GM10266 (cell line): ENCODE results near the gene KCNJ11.
A peak's percentile ranks its signal among the peaks of the same experiment; 100 is the strongest.

ENCODE experiments used
- DNase-seq: peaks from one replicate; pipeline ENCODE4 v3.0.0; 2012; ENCODE audit errors: extremely low spot score
- TF ChIP-seq, protein P1 (sequence below): IDR thresholded peaks from 2 replicates; pipeline ENCODE4 v1.5.1; 2012; ENCODE audit warnings: mild to moderate bottlenecking, low read depth; ENCODE audit not compliant: control insufficient read depth, insufficient read depth; ENCODE audit errors: missing control alignments

The KCNJ11 gene

DNA sequence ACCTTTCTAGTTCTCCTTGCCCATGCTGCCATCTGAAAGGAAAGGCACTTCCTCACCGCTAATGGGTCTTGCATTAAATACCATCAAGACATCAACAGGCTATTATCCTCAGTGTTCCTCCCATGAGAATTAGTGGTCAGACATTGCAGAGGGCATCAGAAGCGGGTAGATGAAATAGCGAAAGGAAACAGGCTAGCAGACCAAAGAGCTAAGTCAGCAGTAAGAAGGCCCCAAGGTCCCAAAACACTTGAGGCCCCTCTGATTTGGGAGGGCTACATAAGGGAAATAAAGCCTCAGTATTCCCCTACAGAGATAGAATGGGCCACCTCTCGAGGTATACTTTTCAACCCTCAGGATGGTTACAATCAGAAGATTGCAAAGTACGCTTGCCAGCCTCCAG is 12.9 kb downstream of the KCNJ11 start:
- no peak for DNase-seq
- TF ChIP-seq, protein P1, sequence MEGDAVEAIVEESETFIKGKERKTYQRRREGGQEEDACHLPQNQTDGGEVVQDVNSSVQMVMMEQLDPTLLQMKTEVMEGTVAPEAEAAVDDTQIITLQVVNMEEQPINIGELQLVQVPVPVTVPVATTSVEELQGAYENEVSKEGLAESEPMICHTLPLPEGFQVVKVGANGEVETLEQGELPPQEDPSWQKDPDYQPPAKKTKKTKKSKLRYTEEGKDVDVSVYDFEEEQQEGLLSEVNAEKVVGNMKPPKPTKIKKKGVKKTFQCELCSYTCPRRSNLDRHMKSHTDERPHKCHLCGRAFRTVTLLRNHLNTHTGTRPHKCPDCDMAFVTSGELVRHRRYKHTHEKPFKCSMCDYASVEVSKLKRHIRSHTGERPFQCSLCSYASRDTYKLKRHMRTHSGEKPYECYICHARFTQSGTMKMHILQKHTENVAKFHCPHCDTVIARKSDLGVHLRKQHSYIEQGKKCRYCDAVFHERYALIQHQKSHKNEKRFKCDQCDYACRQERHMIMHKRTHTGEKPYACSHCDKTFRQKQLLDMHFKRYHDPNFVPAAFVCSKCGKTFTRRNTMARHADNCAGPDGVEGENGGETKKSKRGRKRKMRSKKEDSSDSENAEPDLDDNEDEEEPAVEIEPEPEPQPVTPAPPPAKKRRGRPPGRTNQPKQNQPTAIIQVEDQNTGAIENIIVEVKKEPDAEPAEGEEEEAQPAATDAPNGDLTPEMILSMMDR: no peak

DNA sequence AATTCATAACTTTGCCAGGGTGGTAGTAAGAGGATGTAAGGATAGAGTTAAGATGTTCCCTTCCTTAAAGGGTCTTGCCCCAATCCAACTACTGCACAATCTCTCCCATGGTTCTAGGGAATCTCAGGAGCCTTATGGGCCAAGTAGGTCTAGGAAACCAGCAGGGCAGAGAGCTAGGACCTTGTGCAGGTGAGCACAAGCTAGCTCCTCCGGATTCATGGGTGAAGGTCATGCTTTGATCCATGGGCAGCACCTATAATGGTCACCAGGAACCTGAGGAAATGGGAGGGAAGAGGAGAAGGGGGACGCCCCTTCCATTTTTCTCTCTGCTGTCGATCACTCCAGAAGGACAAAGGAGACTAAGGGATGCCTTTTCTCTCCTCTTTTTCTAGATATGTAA is 16.8 kb downstream of the KCNJ11 start:
- TF ChIP-seq, protein P1: no peak
- no peak for DNase-seq

DNA sequence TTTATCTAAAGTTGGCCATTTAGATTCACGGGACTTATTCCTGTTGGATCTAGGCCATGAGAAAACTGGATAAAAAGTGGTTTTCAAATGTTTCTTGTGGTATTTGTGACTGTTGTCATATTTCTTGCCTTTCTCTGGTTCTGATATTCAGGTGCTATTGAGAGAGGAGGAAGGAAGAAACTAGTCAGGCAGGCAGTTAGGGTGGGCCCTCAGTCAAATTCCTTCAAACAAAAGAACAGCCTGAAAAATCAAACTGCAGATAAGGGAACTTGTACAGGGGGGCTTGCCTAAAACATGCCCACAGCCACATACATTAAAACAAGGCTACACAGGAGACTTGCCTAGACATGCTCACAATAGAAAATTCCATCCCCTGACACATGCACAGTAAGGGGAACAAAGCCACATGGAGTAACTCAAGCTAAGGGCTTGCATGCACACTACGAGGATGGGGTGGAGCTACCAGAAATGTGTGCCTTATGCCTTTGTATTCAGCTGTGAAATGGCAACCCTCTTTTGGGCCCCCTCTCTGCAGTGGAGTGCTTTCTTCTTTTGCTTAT is 18.7 kb downstream of the KCNJ11 start:
- TF ChIP-seq, protein P1: no peak

DNA sequence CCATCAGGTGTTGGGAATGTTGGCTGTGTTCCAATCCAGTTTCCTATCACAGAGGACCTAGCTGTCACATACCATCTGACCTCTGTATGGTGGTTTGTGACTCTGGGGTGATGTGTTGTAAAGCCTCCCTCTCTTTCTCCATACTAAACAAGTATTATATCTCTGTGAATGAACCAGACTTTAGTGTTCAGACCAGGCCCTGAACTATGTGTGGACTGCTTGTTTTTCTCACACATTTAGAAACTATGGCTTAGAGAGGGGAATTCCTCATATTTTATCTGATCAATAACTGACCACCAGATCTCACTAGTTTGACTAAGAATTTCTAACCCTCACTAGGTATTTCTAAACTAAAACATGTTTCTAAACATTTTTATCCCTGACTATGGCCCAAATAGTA is 19.4 kb downstream of the KCNJ11 start:
- DNase-seq: no peak

More for the DNA sequence above, 18.7 kb downstream of the KCNJ11 start:
- DNase-seq: no peak

DNA sequence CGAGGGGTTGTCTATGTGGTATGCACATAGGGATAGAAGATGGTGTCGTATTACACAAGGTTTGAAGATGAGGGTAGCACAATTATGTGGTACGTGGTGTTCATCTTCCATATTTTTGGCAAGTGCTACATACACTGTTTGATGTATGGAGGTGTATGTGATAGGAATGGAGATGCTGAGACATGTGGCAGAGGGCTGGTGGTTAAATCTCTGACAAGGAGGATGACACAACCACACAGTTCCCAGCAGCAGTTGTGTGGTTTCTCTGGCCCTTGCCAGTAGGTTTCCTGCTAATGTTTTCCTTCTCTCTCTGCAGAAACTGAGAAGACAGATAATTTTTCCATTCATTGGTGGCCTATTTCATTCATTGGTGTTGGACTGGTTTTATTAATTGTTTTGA is 19.9 kb downstream of the KCNJ11 start:
- TF ChIP-seq, protein P1: no peak
- DNase-seq: no peak

More for the DNA sequence above, 19.4 kb downstream of the KCNJ11 start:
- TF ChIP-seq, protein P1: no peak

DNA sequence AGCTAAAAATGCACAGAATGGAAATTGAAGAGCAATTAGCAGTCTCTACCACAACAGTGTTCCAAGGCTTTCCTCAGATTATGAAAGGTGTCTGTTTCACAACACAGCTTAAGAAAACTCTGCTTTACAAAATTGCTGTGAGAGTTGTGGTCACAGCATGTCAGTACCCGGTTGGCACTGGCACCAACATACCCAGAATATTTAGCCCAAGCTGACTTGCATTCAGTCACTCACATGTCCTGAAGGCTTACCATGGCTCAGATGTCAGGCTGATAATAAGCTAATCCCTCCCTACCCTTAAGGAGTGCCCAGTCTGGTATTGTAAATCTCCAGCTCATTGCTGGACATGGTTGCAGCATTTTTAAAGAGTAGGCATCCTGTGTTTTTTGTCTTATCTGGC is 22.0 kb downstream of the KCNJ11 start:
- TF ChIP-seq, protein P1: no peak
- DNase-seq: no peak

DNA sequence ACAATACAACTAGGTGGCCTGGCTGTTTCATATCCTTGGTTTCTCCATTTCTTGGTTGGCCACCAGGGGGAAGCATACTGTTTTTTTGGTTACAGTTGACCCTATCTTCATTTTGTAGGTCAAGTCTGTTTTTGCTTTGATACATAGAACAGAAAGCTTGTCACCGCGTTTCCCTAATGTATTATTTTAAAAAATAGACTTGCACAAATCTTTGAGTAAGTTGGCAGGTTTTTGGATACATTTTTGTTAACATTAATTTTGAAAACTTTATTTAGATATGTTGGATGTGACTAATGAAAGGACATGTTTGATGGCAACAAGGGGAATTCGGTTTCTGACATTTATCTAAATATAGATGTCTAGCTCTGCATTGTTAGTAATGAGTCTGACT is 33.9 kb downstream of the KCNJ11 start:
- DNase-seq: peak; percentile 82
- TF ChIP-seq, protein P1: peak; percentile 64
